GM12891 (cell line): Measurements from ENCODE around the gene CREB5.

Experiments
- POLR2A ChIP-seq: IDR thresholded peaks from 2 replicates; pipeline ENCODE4 v1.6.1; 2011; ENCODE audit warnings: low read depth, low read length, control low read depth
- POLR2AphosphoS5 ChIP-seq: IDR thresholded peaks from 2 replicates; pipeline ENCODE4 v1.6.1; 2011; ENCODE audit warnings: low read depth, low read length, control low read depth
- POU2F2 ChIP-seq: IDR thresholded peaks from 2 replicates; pipeline ENCODE4 v1.6.1; 2011; ENCODE audit warnings: low read depth, mild to moderate bottlenecking, control low read depth, low read length, moderate library complexity
- SPI1 ChIP-seq: IDR thresholded peaks from 2 replicates; pipeline ENCODE4 v1.6.1; 2011; ENCODE audit warnings: low read depth, low read length, control low read depth
- TAF1 ChIP-seq: IDR thresholded peaks from 2 replicates; pipeline ENCODE4 v1.6.1; 2011; ENCODE audit warnings: low read depth, low read length, control low read depth

GRCh38 chr7:28417321-28417940 is 5.1 kb downstream of the CREB5 start:
- TF ChIP-seq TAF1 (no peak), POLR2A (no peak), POLR2AphosphoS5 (no peak), SPI1 (no peak), POU2F2 (no peak)
